GM15510 (cell line): ENCODE results near the gene FBXO22.

Experiments used
- POLR2A ChIP-seq: IDR thresholded peaks from 3 replicates; pipeline ENCODE4 v1.6.1; 2011; ENCODE audit warnings: borderline replicate concordance; ENCODE audit not compliant: insufficient read length; ENCODE audit errors: extremely low read depth

Gene FBXO22

GRCh38 chr15:75902129-75902557 lies 1.5 kb upstream of the FBXO22 start:
- no peak for TF ChIP-seq POLR2A

GRCh38 chr15:75905231-75905630 lies 1.6 kb downstream of the FBXO22 start:
- no peak for TF ChIP-seq POLR2A

- TF ChIP-seq POLR2A, result no peak
These were observed 13.3 kb downstream of the FBXO22 start for GRCh38 chr15:75916978-75917377.

GRCh38 chr15:75918135-75918534 lies 14.5 kb downstream of the FBXO22 start:
- no peak for TF ChIP-seq POLR2A

- no peak for TF ChIP-seq POLR2A
These were observed 16.4 kb downstream of the FBXO22 start for GRCh38 chr15:75920079-75920478.

DNA sequence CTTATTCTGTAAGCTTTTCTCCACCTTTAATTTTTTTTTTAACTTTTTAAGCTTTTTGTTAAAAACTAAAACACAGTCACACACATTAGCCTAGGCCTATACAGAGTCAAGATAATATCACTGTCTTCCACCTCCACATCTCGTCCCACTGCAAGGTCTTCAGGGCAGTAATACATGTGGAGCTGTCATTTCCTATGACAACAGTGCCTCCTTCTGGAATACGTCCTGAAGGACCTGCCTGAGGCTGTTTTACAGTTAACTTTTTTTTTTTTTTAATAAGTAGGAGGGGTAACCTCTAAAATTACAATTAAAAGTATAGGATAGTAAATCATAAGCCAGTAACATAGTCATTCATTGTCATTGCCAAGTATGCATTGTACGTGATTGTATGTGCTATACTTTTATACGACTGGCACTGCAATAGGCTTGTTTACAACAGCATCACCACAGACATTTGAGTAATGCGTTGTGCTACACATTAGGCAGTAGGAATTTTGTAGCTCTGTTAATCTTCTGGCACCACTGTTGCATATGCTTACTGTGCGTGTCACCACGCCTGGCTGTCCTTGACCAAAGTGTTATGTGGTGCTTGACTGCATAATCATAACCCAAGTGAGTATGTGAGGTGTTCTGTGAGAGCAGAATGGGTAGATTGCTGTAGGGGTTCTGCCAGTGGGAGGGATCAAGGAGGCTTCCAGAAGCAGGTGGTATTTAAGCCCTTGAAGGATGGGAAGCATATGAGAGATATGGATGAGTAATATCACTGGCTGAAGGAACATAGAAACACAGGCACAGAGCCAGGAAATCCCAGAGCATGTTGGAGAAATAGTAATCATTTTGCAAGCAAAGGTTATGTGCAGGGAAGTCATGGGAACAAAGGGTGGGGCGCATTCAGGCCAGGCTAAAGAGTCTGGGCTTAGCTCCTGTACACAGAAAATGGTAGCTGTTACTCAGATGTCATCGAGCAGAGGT lies 18.3 kb downstream of the FBXO22 start:
- no peak for TF ChIP-seq POLR2A

- no peak for TF ChIP-seq POLR2A
These were observed 20.1 kb downstream of the FBXO22 start for GRCh38 chr15:75923756-75924155.

GRCh38 chr15:75924576-75924975 lies 20.9 kb downstream of the FBXO22 start:
- no peak for TF ChIP-seq POLR2A

DNA sequence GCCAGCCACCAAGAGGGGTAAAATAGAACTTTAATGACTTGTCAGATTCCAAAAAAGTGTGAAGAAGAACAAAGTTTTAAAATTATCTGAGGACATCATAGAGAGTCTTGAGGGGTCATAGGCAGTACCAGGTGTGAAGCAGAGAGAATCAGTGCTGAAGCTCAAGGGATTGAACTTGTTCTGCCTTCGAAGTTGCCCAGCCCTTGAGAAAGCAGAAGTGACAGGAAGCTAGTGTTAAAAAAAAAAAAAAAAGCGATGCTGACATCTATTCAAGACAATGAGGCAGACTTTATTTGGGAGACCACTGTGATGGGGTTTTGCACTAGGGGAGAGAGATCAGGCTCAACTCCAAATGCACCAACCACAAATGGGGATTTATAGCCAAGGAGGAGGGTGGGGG lies 21.8 kb downstream of the FBXO22 start:
- TF ChIP-seq POLR2A, result no peak

DNA sequence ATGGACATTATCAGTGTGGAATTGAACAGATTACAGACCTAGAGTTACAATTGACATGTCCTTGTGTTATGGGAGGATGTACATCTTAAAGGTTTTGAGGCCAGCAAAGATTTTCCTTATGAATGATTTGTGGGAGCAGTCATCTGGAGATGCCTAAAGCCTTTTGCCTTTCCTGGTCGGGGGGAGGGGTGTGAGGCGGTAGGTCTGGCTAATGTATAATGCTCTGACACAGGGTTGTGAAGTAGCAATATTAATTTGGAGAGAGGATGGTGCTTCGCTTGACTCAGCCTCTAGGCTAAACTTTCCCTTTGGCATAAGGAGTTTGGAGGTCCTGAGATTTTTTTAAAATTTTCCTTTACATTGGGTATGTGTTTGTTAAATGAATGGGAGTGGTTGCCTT lies 23.3 kb downstream of the FBXO22 start:
- no peak for TF ChIP-seq POLR2A

GRCh38 chr15:75927601-75928000 lies 23.9 kb downstream of the FBXO22 start:
- TF ChIP-seq POLR2A, result no peak

- TF ChIP-seq POLR2A, result no peak
These were observed 25.3 kb downstream of the FBXO22 start for GRCh38 chr15:75928680-75929608.

- no peak for TF ChIP-seq POLR2A
These were observed 26.3 kb downstream of the FBXO22 start for GRCh38 chr15:75929799-75930565.

DNA sequence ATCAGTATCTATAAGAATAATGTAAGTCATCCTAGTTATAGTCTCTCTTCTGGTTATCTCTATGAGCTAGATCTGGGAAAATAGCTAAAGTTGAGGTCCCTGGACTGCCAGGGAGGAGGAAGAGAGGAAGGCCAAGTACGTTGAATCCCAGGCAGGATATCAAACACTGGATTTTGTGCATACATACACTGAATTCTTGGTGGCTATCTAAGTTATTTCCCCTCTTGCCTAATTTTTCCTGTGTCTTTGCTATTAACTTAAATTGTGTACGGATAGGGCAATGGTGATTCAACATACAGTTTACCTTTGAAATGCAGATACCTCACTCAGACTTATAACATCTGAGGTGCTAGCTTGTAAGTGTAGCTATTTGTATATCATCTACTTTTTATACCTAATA lies 27.2 kb downstream of the FBXO22 start:
- TF ChIP-seq POLR2A, result no peak
